ENCODE data around the gene TMEM44.
"Not testable (repeated sequence)": the region's sequence is repeated elsewhere in the genome, so short reads cannot be mapped to it uniquely, and the experiment has no call there.

TMEM44 gene

DNA sequence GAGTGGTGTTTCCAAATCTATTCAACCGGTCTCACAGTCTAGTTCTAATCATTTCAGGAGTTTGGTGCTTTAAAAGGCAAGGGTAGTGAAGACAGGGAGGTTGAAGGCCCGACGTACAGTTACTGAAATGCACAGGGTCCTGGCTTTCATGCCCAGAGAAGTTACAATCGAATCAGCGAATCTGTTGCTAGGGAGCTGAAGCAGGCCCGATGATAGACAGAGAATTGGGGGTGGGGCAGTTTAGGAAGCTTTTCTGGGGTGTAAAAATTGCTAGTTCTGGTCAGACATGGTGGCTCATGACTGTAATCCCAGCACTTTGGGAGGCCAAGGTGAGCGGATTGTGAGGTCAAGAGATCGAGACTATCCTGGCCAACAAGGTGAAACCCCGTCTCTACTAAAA is 83.4 kb downstream of the TMEM44 start:
- Mint-ChIP-seq H3K36me3 (peaks cover 6% of the 10 kb centered on the region), H3K4me3 (no peak overlapping the region), H3K27ac (no peak overlapping the region), H3K4me1 (ENCODE audit: low read depth) (no peaks in the 10 kb centered on the region), H3K9me3 (ENCODE audit: low read depth) (peaks cover 7% of the 10 kb centered on the region), H3K27me3 (no peaks in the 10 kb centered on the region)

DNA sequence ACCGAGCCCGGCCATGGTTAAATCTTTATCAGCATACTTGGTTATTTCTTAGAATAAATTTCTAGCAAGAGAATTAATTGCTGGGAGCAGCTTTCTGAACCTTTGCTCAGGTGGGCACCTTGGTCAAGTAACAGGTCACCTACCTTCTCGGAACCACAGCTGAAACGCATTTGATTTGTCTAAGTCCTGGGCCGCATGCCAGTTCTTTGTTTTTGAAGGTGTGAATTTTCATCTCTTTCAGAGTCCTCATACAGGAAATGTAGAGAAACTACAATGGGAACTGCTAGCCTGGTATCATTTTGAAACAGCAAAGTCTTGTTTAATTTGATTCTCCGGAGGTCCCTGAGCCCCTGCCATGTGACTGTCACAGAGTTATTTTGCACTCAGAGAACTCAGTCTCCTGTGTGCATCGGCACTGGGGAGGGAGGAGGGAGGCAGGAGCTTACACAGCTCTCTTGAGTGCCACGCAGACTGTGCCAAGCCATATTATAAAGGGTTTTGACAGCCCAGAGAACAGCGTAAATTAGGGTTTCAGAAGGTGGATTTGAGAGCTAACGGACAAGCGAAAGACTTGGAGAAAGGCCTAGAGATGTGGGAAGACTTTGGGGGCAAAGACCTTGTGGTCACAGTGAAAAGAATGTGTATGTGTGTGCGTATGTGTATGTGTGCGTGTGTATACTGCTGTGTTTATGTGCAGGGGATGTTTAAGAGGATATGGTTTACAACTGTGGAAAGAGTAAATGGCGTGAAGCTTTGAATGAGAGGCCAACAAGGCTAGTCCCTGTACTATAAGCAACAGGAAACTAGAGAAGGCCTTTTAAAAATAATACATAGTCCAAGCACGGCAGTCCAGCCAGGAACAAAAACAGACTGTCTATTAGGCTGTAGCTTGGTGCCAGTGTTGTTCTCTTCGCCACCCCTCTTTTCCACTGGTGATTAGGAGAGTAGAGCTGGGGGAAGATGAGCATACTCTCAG is 84.6 kb downstream of the TMEM44 start:
- Mint-ChIP-seq H3K4me1 (ENCODE audit: low read depth) (no peaks in the 10 kb centered on the region), H3K4me3 (no peak overlapping the region), H3K9me3 (ENCODE audit: low read depth) (peaks cover 7% of the 10 kb centered on the region), H3K27me3 (no peaks in the 10 kb centered on the region), H3K27ac (no peak overlapping the region), H3K36me3 (peaks cover 6% of the 10 kb centered on the region)

DNA sequence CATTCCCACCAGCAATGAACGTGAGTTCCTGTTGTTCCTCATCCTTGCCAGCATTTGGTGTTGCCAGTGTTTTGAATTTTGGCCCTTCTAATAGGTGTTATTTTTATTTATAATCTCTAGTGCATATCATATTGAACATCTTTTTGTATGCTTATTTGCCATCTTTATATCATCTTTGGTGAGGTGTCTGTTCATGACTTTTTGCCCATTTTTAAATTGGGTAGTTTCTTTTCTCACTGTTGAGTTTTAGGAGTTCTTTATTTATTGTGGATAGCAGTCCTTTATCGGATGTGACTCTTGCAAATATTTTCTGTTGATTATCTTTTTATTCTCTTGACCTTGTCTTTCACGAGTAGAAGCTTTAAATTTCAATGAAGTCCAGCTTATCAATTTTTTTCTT is 86.2 kb downstream of the TMEM44 start:
- Mint-ChIP-seq H3K9me3 (ENCODE audit: low read depth) (peaks cover 7% of the 10 kb centered on the region), H3K27ac (no peak overlapping the region), H3K4me3 (no peak overlapping the region), H3K4me1 (ENCODE audit: low read depth) (no peaks in the 10 kb centered on the region), H3K36me3 (peaks cover 6% of the 10 kb centered on the region), H3K27me3 (no peaks in the 10 kb centered on the region)

DNA sequence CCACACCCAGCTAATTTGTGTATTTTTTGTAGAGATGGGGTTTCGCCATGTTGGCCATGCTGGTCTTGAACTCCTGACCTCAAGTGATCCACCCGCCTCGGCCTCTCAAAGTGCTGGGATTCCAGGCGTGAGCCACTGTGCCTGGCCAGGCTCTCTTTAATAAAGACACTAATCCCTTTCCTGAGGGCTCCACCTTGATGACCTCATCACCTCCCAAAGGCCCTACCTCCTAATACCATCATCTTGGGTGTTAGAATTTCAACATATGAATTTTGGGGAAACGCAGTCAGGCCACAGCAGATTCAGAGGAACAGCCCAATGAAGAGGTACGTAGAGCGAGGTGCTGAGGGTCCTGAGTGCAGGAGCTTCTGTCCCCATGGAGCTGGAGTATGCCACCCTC is 87.7 kb downstream of the TMEM44 start:
- H3K27me3 Mint-ChIP-seq; H3K27ac Mint-ChIP-seq; H3K36me3 Mint-ChIP-seq; H3K9me3 Mint-ChIP-seq (ENCODE audit: low read depth); H3K4me3 Mint-ChIP-seq; H3K4me1 Mint-ChIP-seq (ENCODE audit: low read depth): not testable (repeated sequence)

DNA sequence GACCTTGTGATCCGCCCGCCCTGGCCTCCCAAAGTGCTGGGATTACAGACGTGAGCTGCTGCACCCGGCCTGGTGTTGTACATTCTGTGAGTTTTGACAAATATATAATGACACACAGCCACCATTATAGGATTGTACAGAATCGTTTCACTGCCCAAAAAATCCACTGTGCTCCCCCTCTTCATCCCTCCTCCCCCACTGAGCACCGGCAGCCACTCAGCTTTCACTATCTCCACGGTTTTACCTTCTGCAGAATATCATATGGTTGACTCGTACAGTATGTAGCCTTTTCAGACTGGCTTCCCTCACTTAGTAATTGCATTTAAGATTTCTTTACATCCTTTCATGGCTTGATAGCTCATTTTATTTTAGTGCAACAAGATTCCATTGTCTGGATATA is 89.7 kb downstream of the TMEM44 start:
- H3K9me3 Mint-ChIP-seq (ENCODE audit: low read depth), result peaks cover 7% of the 10 kb centered on the region
- no peak overlapping the region for H3K4me3 Mint-ChIP-seq
- H3K27ac Mint-ChIP-seq, result no peak overlapping the region
- H3K27me3 Mint-ChIP-seq, result no peaks in the 10 kb centered on the region
- peaks cover 6% of the 10 kb centered on the region for H3K36me3 Mint-ChIP-seq
- H3K4me1 Mint-ChIP-seq (ENCODE audit: low read depth), result peaks cover 9% of the 10 kb centered on the region

DNA sequence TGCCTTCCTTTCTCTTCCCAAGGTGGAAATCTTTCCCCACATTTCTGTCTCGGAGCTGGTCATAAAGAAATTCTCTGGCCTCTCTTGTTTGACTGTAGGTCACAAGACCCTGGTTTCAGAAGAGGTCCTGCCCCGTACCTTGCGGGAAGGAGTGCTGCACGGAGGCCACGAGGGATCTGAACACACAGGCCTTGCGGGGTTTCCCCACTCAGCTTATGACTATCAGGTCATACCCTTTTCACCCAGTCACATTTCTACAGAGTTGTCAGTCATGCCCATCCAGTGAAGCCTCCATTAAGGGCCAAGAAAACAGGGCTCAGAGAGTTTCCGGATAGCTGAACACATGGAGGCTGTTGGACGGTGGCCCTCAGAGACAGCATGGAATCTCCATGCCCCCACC is 91.7 kb downstream of the TMEM44 start:
- H3K27ac Mint-ChIP-seq, result peak overlapping the region; percentile 34
- no peaks in the 10 kb centered on the region for H3K9me3 Mint-ChIP-seq (ENCODE audit: low read depth)
- no peak overlapping the region for H3K4me3 Mint-ChIP-seq
- H3K4me1 Mint-ChIP-seq (ENCODE audit: low read depth), result peaks cover 11% of the 10 kb centered on the region
- no peaks in the 10 kb centered on the region for H3K27me3 Mint-ChIP-seq
- no peaks in the 10 kb centered on the region for H3K36me3 Mint-ChIP-seq

DNA sequence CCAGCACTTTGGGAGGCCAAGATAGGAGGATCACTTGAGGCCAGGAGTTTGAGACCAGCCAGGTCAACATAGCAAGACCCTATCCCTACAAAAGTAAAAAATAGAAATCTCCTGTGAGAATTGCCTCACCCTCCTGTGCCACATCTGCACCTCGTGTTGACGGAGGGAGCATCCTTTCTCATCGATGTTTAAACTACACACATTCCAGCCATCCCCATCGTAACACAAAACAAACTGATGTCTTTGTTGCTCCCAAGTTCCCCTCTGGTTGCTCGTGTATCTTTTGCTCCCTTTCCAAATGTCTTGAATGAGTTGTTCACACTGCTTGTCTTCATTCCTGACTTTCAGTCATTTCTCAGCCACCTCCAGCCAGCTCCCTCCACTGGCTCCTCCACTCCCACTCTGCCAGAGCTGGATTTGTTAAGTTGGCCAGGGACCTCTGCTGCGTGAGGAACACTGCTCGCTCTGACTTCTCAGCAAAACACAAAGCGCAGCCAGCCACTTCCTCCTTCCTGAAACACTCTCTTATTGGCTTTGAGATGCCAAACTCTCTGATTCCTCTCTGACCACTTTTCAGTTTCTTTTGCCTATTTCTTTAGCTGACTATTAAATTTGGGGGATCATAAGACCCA is 92.8 kb downstream of the TMEM44 start:
- Mint-ChIP-seq H3K27ac (peak overlapping the region; percentile 77), H3K4me3 (no peak overlapping the region), H3K9me3 (ENCODE audit: low read depth) (no peaks in the 10 kb centered on the region), H3K27me3 (no peaks in the 10 kb centered on the region), H3K4me1 (ENCODE audit: low read depth) (peaks cover 11% of the 10 kb centered on the region), H3K36me3 (no peaks in the 10 kb centered on the region)

DNA sequence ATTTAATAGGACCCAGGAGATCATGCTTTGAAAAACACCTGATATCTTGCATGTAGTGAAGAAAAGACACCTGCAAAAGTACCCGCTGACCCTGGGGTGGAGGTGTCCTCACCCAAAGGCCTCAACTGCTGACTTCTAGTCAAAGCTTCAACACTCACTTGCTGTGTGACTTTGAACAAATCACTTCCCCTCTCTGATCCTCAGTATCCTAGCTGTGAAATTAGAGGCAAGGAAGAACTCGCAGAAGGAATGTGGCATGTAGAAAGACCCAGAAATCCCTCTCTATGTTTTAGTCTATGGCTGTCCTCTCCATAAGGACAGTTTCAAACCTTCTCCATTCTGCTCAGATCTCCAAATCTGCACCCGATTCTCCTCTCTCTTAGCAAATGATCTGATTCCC is 93.7 kb downstream of the TMEM44 start:
- Mint-ChIP-seq H3K27me3 (no peaks in the 10 kb centered on the region), H3K4me1 (ENCODE audit: low read depth) (peaks cover 11% of the 10 kb centered on the region), H3K36me3 (no peaks in the 10 kb centered on the region), H3K4me3 (no peak overlapping the region), H3K9me3 (ENCODE audit: low read depth) (peaks cover 5% of the 10 kb centered on the region), H3K27ac (no peak overlapping the region)

DNA sequence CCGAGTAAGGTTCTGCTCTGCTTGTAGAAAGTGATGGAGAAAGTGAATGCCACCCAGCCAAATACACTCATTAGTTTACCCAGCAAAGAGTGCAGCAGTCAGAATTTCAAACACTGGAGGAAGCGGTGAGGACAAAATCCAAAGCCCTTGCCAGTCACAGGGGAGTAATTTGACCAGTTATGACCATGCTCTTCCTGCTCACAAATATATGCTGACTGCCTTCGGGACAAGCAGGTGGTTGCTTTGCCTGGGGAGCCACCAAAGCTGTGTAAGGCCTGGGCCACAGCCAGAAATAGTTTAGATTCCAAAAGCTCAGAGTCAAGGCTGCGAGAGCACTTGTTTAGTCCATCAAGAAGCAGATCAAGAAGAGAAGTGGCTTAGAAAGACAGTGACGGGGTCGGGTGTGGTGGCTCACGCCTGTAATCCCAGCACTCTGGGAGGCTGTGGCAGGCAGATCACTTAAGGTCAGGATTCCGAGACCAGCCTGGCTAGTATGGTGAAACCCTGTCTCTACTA is 95.4 kb downstream of the TMEM44 start:
- Mint-ChIP-seq H3K9me3 (ENCODE audit: low read depth) (peaks cover 13% of the 10 kb centered on the region), H3K36me3 (peaks cover 6% of the 10 kb centered on the region), H3K4me1 (ENCODE audit: low read depth) (peaks cover 11% of the 10 kb centered on the region), H3K27ac (no peak overlapping the region), H3K27me3 (no peaks in the 10 kb centered on the region), H3K4me3 (no peak overlapping the region)
